Neural progenitor cell (in vitro differentiated cells): ENCODE results near the gene PRKCA.
"Not testable (repeated sequence)": the region's sequence is repeated elsewhere in the genome, so short reads cannot be mapped to it uniquely, and the experiment has no call there.

Experiments used
- EZH2 ChIP-seq: fragments of 200-600 bp; sonication (generic); IDR thresholded peaks from 2 replicates; pipeline ENCODE4 v1.6.1; 2017; ENCODE audit warnings: antibody characterized with exemption, mild to moderate bottlenecking, moderate library complexity
- EZH2phosphoT487 ChIP-seq: fragments of 200-600 bp; sonication (generic); IDR thresholded peaks from 2 replicates; pipeline ENCODE4 v1.6.1; 2017; ENCODE audit warnings: antibody characterized with exemption
- TF ChIP-seq, protein P1 (sequence below): fragments of 200-600 bp; sonication (generic); IDR thresholded peaks from 2 replicates; pipeline ENCODE4 v1.5.1; 2017; ENCODE audit warnings: antibody characterized with exemption, mild to moderate bottlenecking

DNA sequence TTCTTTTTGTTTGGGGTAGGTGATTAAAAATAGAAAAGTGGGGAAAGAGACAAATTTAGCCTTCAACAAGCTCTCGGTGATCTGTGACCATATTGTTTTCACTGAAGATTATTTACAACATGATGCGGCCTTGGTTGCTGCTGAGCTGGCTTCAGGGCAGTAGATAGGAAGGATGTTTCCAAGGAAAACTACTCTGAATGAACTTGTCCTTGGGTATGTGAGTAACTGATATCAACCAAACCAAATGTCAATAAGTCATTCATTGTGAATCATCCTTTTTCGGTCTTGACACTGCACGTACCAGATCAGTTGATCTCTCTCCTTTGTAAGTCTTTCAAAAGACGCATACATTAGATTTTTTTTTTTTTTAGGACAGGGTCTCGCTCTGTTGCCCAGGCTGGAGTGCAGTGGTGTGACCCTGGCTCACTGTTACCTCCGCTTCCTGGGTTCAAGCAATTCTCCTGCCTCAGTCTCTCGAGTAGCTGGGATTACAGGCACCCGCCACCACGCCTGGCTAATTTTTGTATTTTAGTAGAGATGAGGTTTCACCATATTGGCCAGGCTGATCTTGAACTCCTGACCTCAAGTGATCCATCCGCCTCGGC lies 58.6 kb downstream of the PRKCA start:
- TF ChIP-seq, protein P1, sequence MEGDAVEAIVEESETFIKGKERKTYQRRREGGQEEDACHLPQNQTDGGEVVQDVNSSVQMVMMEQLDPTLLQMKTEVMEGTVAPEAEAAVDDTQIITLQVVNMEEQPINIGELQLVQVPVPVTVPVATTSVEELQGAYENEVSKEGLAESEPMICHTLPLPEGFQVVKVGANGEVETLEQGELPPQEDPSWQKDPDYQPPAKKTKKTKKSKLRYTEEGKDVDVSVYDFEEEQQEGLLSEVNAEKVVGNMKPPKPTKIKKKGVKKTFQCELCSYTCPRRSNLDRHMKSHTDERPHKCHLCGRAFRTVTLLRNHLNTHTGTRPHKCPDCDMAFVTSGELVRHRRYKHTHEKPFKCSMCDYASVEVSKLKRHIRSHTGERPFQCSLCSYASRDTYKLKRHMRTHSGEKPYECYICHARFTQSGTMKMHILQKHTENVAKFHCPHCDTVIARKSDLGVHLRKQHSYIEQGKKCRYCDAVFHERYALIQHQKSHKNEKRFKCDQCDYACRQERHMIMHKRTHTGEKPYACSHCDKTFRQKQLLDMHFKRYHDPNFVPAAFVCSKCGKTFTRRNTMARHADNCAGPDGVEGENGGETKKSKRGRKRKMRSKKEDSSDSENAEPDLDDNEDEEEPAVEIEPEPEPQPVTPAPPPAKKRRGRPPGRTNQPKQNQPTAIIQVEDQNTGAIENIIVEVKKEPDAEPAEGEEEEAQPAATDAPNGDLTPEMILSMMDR, result not testable (repeated sequence)
- TF ChIP-seq EZH2, EZH2phosphoT487: not testable (repeated sequence)
